ENCODE measurements around the gene WWC1.
"Not testable (repeated sequence)": the region's sequence is repeated elsewhere in the genome, so short reads cannot be mapped to it uniquely, and the experiment has no call there.

The WWC1 gene

DNA sequence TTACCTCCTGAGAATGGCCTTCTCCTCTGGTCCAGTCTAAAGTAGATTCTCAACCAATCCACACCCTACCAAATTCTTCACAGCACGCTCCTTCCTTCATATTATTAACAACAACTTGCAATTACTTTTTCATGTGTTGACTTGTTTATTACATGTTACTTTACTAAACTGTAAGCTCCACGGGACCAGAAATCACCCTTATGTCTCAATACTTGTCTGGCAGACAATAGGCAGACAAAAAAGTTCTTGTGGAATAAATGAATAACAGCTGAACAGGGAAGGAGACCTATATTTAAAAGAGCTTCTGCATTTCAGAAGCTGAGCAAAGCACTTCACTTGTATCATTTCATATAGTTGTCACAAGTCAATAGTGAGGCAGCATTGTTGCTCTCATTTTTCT, 5.7 kb upstream of the WWC1 start:
- DNase-seq (ENCODE audit: insufficient read length, low spot score) (no peak), FAIRE-seq (no peak)

- DNase-seq (ENCODE audit: insufficient read length, low spot score) (no peak), FAIRE-seq (no peak)
Measured at GRCh38 chr5:168286386-168286785, 5.1 kb upstream of the WWC1 start.

DNA sequence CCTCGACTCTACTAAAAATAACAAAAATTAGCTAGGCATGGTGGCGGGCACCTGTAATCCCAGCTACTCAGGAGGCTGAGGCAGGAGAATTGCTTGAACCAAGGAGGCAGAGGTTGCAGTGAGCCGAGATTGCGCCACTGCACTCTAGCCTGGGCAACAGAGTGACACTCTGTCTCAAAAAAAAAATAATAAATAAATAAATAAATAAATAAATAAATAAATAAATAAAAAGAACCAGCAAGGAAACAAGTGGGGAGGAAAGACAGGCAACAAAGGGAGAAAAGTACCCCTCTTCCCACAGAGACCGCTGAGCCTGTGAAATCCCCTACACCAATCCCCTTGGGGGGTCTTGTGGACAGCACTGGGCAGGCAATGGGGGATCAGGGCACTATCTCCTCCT, 4.6 kb upstream of the WWC1 start:
- not testable (repeated sequence) for FAIRE-seq

GRCh38 chr5:168287362-168287761, 4.1 kb upstream of the WWC1 start:
- DNase-seq (ENCODE audit: insufficient read length, low spot score) (no peak), FAIRE-seq (no peak)

More for the DNA sequence above, 4.6 kb upstream of the WWC1 start:
- not testable (repeated sequence) for DNase-seq (ENCODE audit: insufficient read length, low spot score)

- FAIRE-seq (no peak), DNase-seq (ENCODE audit: insufficient read length, low spot score) (no peak)
Measured at GRCh38 chr5:168288349-168289245, 2.8 kb upstream of the WWC1 start.

DNA sequence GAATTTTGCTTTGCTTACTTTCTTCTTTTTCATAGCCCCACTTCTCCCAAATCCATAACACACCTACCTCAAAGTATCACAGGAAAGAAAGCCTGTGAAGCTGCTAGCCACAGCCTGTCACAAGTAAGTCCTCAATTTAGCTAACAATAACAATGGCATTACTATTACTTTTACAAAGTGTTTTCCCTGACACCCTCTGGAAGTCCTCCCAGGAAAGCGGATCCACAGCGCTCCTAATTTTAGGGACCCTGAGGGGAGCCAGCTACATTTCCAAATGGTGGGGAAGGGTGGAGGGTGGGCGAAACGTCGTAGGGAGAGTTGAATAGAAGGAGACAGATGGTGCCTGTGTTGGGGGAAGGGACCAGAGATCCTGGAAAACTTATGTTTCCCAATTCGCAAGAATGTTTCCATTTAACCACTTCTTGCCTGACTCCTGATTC, 523 bp upstream of the WWC1 start:
- no peak for FAIRE-seq

DNA sequence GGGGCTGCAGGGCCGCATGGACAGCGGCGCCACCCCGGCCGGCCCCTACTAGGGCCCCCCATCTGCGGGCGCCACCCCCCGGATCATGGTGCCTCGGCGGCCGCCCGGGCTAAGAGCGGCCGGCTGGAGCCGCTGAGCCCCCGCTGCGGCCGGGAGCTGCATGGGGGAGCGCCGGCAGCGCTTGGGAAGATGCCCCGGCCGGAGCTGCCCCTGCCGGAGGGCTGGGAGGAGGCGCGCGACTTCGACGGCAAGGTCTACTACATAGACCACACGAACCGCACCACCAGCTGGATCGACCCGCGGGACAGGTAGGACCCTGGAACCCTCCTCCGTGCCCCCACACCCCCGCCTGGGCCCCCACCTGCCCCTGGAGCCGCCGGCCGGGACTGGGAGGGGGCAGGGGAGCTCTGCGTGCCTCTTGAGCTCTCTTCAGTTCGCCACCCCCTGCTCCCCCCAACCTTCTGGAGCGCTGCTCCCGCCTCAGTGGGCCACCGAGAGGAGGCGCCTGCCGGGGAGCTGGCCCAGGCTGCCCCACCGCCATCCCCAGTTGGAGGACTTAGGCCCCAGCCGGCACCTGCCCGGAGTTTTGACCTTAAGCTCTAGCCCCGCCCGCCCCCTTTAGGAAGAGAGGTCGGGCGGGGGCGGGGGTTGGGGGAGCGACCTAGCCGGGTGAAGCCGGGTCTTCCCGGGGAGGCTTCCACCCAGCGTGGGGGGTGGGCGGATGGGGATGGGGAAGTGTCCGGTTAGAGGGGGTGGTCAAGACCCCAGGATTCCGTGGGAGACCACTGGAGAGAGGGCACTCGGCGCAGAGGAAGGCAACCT, 730 bp downstream of the WWC1 start:
- no peak for DNase-seq (ENCODE audit: insufficient read length, low spot score)

More for the DNA sequence above, 523 bp upstream of the WWC1 start:
- DNase-seq (ENCODE audit: insufficient read length, low spot score) = no peak

GRCh38 chr5:168292786-168293696, 1.6 kb downstream of the WWC1 start:
- DNase-seq (ENCODE audit: insufficient read length, low spot score) = no peak
- no peak for FAIRE-seq

More for the DNA sequence above, 730 bp downstream of the WWC1 start:
- no peak for FAIRE-seq

GRCh38 chr5:168295574-168296201, 4.2 kb downstream of the WWC1 start:
- FAIRE-seq = no peak
- no peak for DNase-seq (ENCODE audit: insufficient read length, low spot score)

DNA sequence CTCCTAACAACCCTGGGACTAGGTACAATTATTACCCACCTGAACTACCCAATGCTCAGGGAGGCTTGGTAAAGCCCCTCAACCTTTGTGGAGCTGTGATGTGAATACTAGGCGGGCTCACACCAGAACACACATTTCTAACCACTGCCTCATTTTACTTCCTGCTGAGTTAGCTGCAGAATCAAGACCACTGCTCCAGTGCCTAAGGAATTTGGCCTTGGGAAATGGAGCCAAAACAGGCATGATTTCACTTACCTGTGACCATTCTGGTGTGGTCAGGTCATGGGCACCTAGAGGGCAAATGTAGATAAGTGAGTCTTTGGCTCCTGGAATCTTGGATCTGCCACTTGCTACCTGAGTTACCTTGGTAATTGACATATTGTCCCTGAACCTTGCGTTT, 5.2 kb downstream of the WWC1 start:
- FAIRE-seq = no peak
- DNase-seq (ENCODE audit: insufficient read length, low spot score) = no peak

DNA sequence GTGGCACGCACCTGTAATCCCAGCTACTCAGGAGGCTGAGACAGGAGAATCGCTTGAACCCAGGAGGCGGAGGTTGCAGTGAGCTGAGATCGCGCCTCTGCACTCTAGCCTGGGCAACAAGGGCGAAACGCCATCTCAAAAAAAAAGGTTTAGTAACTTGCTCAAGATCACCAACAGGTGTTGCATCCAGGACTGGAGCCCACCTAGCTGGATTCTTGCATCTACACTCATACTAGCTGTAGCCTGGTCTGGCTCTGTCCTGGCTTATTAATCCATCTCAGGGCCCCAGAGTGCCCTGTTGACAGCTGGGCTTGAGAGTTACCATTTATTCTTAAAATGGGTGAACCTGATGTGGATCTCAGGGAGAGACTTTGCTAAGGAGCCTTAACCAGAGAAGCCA, 7.5 kb downstream of the WWC1 start:
- DNase-seq (ENCODE audit: insufficient read length, low spot score) (no peak), FAIRE-seq (no peak)

DNA sequence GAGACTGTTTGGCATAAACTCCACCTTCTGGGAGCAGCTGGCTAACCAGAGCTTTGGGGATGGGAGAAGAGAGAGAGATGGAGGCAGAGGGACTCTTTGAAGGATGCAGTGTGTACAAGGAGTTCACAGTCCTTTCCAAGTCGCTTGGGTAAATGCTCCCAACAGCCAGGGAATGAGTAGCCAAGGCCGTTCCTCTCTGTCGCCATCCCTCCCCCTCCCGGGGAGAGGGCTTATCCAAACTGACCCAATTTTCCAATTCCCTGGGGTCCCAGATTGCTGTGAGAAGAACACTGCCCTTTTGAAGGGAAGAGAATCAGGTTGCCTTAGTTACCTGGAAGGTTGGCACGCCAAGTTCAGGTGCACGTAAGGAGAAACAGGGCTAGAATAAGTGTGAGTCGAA, 7.9 kb downstream of the WWC1 start:
- DNase-seq (ENCODE audit: insufficient read length, low spot score) (no peak), FAIRE-seq (no peak)

DNA sequence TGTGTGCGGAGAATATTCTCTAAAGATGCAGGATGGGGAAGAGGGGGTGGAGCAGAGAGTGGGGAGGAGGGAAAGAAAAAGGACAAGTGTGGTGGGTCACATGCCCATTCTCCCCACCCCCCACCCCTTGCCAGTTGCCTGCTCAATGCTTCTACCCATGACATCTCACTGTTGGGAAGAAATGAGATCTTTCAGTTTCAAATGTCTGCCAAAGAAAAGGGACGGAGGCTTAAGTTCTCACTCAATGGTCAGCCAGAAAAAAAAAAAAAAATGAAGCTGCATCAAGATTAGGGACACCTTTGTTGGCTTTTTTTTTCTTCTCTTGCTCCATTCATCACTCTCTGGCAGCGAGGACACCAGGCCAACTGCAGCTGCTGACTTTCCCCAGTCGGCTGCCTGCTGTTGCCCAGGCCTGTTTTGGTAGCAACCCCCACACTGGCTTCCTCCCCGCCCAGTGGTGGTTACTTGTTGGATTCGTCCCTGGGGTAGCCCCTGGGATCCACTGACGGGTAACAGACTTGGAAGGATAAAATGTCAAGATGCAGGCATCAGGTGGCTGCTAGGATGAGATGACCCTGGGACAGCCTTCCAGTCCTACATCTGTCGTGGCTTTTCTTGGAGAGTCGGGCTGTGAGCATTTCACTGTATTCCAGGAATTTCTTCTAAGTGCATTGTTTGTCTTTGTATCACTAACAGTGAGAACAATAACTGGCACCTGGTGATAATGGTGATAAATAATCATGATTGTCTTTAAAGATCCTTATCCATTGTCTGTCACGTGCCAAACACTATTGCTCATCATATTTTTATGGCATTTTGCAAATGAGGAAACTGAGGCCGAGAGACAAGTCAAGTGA, 9.1 kb downstream of the WWC1 start:
- DNase-seq (ENCODE audit: insufficient read length, low spot score) = no peak

DNA sequence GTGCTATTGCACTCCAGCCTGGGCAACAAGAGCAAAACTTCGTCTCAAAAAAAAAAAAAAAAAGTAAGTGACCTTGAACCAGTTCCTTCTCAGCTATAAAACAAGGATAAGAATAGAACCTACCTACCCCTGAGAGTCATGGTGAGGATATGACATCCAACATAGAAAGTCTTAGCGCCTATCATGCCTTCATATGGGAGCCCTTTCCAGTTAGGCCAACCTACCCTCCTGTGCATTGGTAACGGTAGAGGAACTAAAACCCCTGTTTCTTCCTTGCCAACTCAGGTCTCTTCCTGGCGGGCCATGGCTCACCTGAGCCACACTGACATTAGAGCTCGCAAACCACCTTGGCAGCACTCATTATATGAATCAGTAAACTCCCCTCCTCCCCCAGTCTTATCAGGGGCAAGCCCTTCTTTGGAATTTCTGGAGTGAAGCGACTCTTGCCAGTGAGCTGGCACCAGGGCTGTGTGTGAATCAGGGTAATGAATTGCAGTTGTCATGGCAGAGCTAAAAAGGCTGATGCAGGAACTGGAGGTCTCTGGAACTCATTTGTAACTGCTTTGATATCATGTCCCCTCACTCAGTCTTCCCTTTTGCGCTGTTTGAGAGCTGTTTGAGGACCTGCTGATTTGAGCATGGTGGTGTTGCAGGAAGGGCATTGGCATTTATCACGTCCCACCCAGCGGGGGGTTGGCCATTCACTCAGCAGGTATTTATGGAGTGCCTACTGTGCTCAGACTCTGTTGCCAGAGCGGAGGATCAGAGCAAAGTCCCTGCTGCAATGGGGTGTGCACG, 10.3 kb downstream of the WWC1 start:
- FAIRE-seq (no peak), DNase-seq (ENCODE audit: insufficient read length, low spot score) (no peak)

More for the DNA sequence above, 9.1 kb downstream of the WWC1 start:
- FAIRE-seq = no peak

GRCh38 chr5:168302785-168303184, 11.3 kb downstream of the WWC1 start:
- FAIRE-seq (no peak), DNase-seq (ENCODE audit: insufficient read length, low spot score) (no peak)

DNA sequence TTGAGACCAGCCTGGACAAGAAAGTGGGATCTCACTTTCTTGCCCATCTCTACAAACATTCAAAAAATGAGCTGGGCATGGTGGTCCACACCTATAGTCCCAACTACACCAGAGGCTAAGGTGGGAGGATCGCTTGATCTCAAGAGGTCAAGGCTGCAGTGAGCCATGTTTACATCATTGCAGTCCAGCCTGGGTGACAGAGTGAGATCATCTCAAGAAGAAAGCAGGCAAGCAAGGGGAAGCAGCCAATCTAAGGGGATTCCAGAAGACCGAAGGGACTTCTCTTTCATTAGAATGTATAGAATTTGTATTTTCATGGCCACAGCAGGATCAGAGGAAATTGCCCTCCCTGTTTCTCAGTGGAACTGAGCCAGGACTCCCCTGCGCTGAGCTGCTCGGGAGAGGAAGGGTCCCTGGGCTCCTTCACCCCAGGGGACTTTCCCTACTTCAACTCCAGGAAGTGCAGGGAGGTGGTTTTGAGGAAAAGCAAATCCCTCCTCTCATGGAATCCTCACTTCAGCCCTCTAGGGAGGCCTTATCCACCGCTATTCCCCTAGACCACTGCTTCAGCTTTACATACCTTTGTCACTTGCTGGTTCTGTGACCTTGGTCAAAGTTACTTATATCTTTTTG, 12.1 kb downstream of the WWC1 start:
- FAIRE-seq (no peak), DNase-seq (ENCODE audit: insufficient read length, low spot score) (no peak)

- no peak for FAIRE-seq
- DNase-seq (ENCODE audit: insufficient read length, low spot score) = no peak
Measured at GRCh38 chr5:168304349-168304748, 12.9 kb downstream of the WWC1 start.

DNA sequence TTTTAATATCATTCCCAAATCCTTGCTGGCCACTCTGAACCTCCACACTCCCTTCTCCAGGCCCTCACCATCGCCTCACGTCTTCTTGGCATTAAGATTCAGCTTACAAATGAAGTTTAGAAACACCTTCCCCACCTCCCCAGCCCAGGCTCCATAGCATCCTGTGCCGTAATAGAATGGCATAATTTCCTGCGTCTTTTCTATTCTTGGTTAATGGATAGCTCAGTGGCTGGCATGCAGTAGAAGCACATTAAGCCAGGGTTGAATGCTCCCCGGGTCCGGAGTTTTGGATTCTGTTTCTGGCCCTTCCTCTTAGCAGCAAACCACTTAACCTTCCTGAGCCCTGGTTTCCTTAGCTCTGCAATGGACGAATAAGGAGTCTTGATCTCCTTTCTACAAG, 13.8 kb downstream of the WWC1 start:
- FAIRE-seq (no peak), DNase-seq (ENCODE audit: insufficient read length, low spot score) (no peak)
